IPS-NIHi11 (cell line): ENCODE results near the gene OAT.

ENCODE experiments used
- DNase-seq: peaks from one replicate; pipeline ENCODE4 v3.0.0; 2012; ENCODE audit warnings: mixed read lengths, low spot score

OAT gene

DNA sequence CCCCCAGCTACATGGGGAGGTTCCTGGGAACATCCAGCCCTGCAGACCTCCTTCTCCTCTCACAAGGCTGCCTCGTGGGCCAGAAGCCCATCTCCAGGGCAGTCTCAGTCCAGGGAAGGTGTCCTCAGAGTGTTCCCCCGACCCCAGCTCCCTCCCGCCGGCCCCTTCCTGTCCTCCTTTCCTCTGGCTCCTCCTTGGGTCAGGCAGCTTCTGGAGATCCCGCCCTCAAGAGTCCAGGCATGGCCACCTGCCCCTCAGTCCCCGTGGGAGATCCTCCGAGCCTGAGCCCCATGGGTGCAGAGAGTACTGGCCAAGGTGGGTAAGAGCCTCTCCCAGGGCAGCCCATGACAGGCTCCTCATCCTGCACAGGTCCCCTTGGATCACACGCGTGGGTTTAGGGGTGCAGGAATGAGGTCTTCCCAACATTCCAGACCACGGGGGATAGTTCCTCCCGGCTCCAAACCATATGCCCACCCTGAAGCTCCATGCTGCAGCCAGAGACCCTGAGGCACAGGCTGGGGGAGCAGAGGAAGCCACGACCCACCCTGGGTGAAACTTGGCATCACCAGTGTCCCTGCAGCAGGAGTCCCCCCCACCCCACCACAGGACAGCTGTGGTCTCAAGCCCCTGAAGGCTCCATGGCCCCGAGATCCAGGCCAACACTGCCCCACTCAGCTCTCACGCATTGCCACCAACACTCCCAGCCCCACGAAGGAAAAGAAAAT, 65.5 kb downstream of the OAT start:
- DNase-seq: no peak

DNA sequence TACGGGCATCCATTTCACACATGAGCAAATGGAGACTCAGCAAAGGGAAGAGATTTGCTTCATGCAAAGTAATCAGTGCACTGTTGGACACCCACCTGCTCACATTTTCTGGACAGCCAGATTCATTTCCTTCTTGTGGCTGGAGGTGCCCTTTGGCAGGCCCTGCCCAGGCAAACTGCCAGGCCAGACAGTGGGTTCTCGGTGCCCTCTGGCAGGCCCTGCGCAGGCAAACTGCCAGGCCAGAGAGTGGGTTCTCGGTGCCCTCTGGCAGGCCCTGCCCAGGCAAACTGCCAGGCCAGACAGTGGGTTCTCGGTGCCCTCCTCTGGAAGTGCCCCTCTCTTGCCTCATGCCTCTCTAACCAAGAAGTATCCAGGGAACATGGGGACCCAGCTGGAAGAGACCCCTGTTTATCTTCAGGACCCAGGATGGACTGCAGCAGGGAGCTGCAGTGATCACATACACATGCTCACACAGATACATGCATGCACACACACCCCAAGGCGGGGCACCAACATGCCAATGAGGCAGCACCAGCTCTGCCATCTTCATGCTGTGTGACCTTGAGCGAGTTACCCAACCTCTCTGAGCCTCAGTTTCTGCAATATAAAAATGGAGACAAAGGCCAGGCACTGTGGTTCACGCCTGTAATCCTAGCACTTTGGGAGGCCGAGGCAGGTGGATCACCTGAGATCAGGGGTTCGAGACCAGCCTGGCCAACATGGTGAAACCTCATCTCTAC, 67.1 kb downstream of the OAT start:
- DNase-seq: no peak

DNA sequence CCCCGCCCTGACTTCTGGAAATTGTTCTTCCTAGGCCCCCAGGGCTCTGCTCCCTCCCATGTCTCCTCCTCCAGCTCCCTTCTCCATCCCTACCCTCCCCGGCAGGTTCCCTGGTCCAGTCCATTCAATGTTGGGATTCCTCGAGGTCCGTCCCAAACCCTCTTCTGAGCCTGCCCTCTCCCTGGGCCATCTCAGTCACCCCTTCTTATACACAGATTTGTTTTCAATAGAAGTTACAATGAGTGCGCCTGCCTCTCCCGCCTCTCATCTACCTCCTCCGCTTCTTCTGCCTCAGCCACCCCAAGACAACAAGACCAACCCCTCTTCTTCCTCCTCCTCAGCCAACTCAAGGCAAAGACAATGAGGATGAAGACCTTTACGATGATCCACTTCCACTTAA, 67.9 kb downstream of the OAT start:
- no peak for DNase-seq

DNA sequence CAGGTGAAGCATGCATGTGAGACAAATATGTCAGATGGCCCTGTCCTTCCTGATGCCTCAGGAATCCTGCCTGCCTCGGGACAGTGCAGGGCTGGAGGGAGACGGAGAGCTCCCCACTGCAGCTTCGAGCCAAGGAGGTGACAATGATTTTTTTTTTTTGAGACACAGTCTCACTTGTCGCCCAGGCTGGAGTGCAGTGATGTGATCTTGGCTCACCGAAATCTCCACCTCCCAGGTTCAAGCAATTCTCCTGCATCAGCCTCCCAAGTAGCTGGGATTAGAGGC, 68.8 kb downstream of the OAT start:
- DNase-seq: no peak

DNA sequence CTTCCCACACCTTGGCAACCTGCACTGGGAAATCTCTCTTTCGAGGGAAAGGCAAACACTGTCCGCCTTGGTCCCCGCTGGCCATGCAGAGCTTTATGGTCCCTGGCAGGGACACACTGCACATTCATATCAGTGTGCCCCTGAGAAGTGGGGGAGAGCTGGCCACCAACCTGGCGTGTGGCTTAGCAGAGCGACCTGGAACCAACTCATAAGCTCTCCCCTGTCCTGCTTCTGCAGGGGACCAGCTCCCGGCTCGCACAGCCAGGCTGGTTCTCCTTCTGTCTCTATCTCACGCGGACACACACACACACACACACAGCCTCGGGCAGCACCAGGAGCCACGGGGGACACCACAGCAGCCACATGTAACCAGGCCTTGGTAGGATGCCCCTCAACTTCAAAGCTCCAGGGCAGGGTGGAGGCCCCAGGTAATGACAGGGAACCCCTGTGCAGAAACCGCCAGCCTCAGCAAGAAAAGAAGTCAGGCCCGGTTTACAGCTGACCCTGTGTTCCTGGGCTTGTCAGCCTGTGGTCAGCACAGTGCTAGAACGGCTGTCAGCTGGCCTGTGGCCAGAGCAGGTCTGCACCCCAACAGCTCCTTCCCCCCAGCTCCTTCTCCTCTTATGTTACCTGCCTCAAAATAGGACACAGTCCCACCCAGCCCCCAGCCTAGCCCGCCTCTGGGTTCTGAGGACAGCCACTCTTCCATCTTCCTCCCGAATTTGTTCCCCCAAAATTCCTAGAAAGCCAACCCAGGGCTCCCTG, 69.3 kb downstream of the OAT start:
- DNase-seq: no peak

DNA sequence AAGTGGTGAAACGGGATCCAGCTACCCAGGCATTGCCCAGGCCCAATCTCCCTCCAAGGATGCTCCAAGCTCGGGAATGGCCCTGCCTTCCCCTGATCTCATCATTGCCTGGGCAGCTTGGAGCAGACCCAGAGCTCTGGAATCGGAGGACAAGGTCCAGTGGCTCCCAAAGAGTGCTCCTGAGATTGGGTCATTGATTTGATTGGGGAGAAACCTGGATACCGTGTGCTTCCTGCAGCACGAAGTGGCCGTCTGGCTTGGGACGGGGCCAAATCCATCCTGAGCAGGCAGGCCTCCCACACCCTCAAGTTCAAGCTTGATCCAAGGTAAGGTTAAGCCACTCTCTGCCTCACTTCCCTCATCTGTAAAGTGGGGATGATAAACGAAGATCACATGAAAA, 69.9 kb downstream of the OAT start:
- no peak for DNase-seq

DNA sequence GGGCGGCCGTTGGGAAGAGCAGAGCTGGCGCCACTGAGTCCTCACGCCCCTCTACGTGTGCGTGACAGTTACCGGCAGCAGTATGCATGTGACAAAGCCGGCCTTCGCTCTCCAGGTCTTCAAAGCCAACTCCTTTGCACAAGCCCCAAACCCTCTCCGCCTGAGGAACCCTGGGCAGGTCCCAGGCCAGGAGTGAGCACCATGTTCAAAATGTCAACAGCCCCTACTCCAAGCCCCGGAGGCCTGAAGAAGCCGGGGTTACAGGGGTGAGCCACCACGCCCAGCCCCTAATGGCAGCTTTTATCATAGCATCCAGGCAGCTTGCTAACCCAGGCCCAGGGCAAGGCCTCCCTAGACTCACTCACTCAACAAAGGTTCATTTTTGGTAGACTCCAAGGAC, 70.8 kb downstream of the OAT start:
- peak; percentile 61 for DNase-seq
